Neural progenitor cell (in vitro differentiated cells): ENCODE measurements around the gene HIGD1C. TPM values are rescaled to one million over a fixed set of nuclear protein-coding genes. Genes with fewer than 3 reads are reported as not detected.

Source experiments
- DNase-seq: peaks from one replicate; pipeline ENCODE4 v3.0.0-alpha.2; 2016; ENCODE audit warnings: low spot score
- H2AFZ ChIP-seq: fragments of 200-600 bp; sonication (generic); replicated peaks from 2 replicates; pipeline ENCODE4 v1.6.1; 2016; ENCODE audit warnings: antibody characterized with exemption
- H3F3A ChIP-seq: fragments of 200-600 bp; sonication (generic); 2 replicates; pipeline ENCODE4 v1.6.1; 2016; ENCODE audit warnings: antibody characterized with exemption, low read depth
- H3K27ac ChIP-seq: fragments of 200-600 bp; sonication (generic); 2 replicates; pipeline ENCODE4 v1.5.1; 2016; ENCODE audit warnings: mild to moderate bottlenecking
- H3K27me3 ChIP-seq: fragments of 200-600 bp; sonication (generic); 2 replicates; pipeline ENCODE4 v1.6.1; 2016; ENCODE audit warnings: mild to moderate bottlenecking, moderate library complexity
- H3K36me3 ChIP-seq: fragments of 200-600 bp; sonication (generic); 2 replicates; pipeline ENCODE4 v1.5.1; 2016
- H3K4me1 ChIP-seq: fragments of 200-600 bp; sonication (generic); 2 replicates; pipeline ENCODE4 v1.6.1; 2016; ENCODE audit warnings: mixed run types
- H3K4me2 ChIP-seq: fragments of 200-600 bp; sonication (generic); 2 replicates; pipeline ENCODE4 v1.6.1; 2016
- H3K4me3 ChIP-seq: fragments of 200-600 bp; sonication (generic); 2 replicates; pipeline ENCODE4 v1.5.1; 2016
- H3K79me2 ChIP-seq: fragments of 200-600 bp; sonication (generic); 2 replicates; pipeline ENCODE4 v1.6.1; 2016; ENCODE audit warnings: low read depth
- H3K9ac ChIP-seq: fragments of 200-600 bp; sonication (generic); 2 replicates; pipeline ENCODE4 v1.6.1; 2016
- H3K9me3 ChIP-seq: fragments of 200-600 bp; sonication (generic); 2 replicates; pipeline ENCODE4 v1.5.1; 2016; ENCODE audit warnings: low read depth
- H4K20me1 ChIP-seq: fragments of 200-600 bp; sonication (generic); 2 replicates; pipeline ENCODE4 v1.6.1; 2016; ENCODE audit warnings: low read depth
- H3K27ac Mint-ChIP-seq: 3 replicates; pipeline ENCODE4 v1.8.0; 2021; ENCODE audit warnings: mixed read lengths
- H3K27me3 Mint-ChIP-seq: 2 replicates; pipeline ENCODE4 v1.8.0; 2022; ENCODE audit warnings: low read depth, mild to moderate bottlenecking, inconsistent platforms, moderate library complexity, mixed read lengths; ENCODE audit not compliant: insufficient read depth
- H3K36me3 Mint-ChIP-seq: 3 replicates; pipeline ENCODE4 v1.8.0; 2021; ENCODE audit warnings: mixed read lengths
- H3K4me1 Mint-ChIP-seq: 3 replicates; pipeline ENCODE4 v1.8.0; 2021; ENCODE audit warnings: mixed read lengths
- H3K4me3 Mint-ChIP-seq: 3 replicates; pipeline ENCODE4 v1.8.0; 2021; ENCODE audit warnings: mild to moderate bottlenecking, moderate library complexity, mixed read lengths
- H3K9me3 Mint-ChIP-seq: 3 replicates; pipeline ENCODE4 v1.8.0; 2020; ENCODE audit warnings: mixed read lengths
- EZH2 ChIP-seq: fragments of 200-600 bp; sonication (generic); IDR thresholded peaks from 2 replicates; pipeline ENCODE4 v1.6.1; 2017; ENCODE audit warnings: antibody characterized with exemption, mild to moderate bottlenecking, moderate library complexity
- EZH2phosphoT487 ChIP-seq: fragments of 200-600 bp; sonication (generic); IDR thresholded peaks from 2 replicates; pipeline ENCODE4 v1.6.1; 2017; ENCODE audit warnings: antibody characterized with exemption
- total RNA-seq: library from RNA; depleted of rRNA; stranded (reverse); fragments of >200 nt; gene quantifications from 2 replicates; pipeline ENCODE4 v1.2.3, GENCODE V29; 2015; ENCODE audit warnings: low replicate concordance
- TF ChIP-seq, protein P1 (sequence below): fragments of 200-600 bp; sonication (generic); IDR thresholded peaks from 2 replicates; pipeline ENCODE4 v1.5.1; 2017; ENCODE audit warnings: antibody characterized with exemption, mild to moderate bottlenecking

HIGD1C gene
- total RNA-seq, 1 donor from 2014 or later = not detected

DNA sequence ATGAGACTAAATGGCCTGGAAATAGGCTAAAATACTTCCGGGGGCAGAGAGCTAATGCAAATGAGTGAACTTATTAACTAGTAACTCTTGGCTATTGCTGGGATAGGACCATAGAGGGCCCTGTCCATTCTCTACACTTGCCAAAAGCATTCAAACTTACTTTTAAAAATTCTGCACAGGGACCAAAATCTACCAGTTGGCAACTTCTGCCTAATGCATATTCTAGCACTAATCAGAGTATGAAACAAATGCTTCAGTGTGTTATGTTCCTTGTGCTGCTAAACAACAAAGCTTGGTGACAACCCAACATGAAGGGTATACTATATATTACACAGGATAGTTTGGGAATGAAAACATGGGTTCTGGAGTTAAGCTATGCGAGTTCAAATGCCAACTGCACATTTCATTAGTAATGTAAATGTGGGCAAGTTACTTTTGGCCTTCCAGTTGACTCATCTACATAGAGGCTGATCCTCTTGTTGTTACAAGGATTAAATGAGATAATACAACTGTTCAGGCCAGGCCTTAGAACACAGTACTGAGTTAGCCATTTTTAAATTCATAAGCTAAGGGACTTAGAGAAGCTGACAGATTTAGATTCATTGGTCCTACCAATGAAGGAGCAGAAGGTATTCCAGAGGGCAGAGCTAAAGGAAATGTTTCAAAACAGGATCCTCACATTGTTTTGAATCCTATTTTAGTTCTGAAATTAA is 32.4 kb downstream of the HIGD1C start:
- no peaks in the 10 kb centered on the region for H3K79me2 ChIP-seq
- H3K36me3 ChIP-seq = no peaks in the 10 kb centered on the region
- Mint-ChIP-seq H3K36me3 (peaks cover 7% of the 10 kb centered on the region), H3K4me3 (no peak overlapping the region), H3K4me1 (peaks cover 6% of the 10 kb centered on the region), H3K27me3 (no peaks in the 10 kb centered on the region), H3K27ac (no peak overlapping the region), H3K9me3 (no peaks in the 10 kb centered on the region)
- H3F3A ChIP-seq = peaks cover 11% of the 10 kb centered on the region
- H4K20me1 ChIP-seq = peaks cover 3% of the 10 kb centered on the region
- no peaks in the 10 kb centered on the region for H3K27me3 ChIP-seq
- TF ChIP-seq, protein P1, sequence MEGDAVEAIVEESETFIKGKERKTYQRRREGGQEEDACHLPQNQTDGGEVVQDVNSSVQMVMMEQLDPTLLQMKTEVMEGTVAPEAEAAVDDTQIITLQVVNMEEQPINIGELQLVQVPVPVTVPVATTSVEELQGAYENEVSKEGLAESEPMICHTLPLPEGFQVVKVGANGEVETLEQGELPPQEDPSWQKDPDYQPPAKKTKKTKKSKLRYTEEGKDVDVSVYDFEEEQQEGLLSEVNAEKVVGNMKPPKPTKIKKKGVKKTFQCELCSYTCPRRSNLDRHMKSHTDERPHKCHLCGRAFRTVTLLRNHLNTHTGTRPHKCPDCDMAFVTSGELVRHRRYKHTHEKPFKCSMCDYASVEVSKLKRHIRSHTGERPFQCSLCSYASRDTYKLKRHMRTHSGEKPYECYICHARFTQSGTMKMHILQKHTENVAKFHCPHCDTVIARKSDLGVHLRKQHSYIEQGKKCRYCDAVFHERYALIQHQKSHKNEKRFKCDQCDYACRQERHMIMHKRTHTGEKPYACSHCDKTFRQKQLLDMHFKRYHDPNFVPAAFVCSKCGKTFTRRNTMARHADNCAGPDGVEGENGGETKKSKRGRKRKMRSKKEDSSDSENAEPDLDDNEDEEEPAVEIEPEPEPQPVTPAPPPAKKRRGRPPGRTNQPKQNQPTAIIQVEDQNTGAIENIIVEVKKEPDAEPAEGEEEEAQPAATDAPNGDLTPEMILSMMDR = no peak
- TF ChIP-seq EZH2phosphoT487 (no peak), EZH2 (no peak)
- no peak overlapping the region for H3K4me3 ChIP-seq
- no peaks in the 10 kb centered on the region for H3K9me3 ChIP-seq
- DNase-seq = no peak
- no peak overlapping the region for H3K9ac ChIP-seq
- no peaks in the 10 kb centered on the region for H3K4me1 ChIP-seq
- H3K27ac ChIP-seq = no peak overlapping the region
- no peak overlapping the region for H2AFZ ChIP-seq
- H3K4me2 ChIP-seq = no peak overlapping the region

DNA sequence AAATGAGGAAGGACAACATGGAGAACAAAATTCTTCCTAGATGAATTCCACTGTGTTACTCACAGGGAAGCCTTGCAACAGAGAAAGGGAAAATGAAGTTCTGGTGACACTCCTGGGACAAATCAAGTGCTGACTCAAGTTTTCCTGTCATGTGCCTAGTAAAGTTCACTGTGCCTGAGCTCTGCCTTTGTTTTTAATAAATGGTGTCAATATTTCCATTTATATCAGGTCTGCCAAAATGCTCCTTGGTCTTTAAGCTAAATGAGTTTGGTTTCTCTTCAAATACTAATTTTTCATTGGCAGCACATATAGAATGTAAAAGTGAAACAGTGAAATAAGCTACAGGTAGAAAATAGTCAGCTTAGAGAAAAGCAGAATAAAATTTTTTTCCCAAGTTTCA is 33.0 kb downstream of the HIGD1C start:
- Mint-ChIP-seq H3K9me3 (no peaks in the 10 kb centered on the region), H3K27ac (no peak overlapping the region), H3K27me3 (no peaks in the 10 kb centered on the region), H3K36me3 (peaks cover 8% of the 10 kb centered on the region), H3K4me3 (no peak overlapping the region), H3K4me1 (peaks cover 6% of the 10 kb centered on the region)
- H2AFZ ChIP-seq = no peak overlapping the region
- H3K9ac ChIP-seq = no peak overlapping the region
- no peaks in the 10 kb centered on the region for H3K27me3 ChIP-seq
- H3K4me1 ChIP-seq = no peaks in the 10 kb centered on the region
- no peak for TF ChIP-seq EZH2
- no peaks in the 10 kb centered on the region for H3K79me2 ChIP-seq
- no peak for DNase-seq
- no peak overlapping the region for H3K4me3 ChIP-seq
- H3K9me3 ChIP-seq = no peaks in the 10 kb centered on the region
- peaks cover 11% of the 10 kb centered on the region for H3F3A ChIP-seq
- no peak overlapping the region for H3K4me2 ChIP-seq
- no peaks in the 10 kb centered on the region for H3K36me3 ChIP-seq
- H3K27ac ChIP-seq = no peak overlapping the region
- peaks cover 3% of the 10 kb centered on the region for H4K20me1 ChIP-seq

DNA sequence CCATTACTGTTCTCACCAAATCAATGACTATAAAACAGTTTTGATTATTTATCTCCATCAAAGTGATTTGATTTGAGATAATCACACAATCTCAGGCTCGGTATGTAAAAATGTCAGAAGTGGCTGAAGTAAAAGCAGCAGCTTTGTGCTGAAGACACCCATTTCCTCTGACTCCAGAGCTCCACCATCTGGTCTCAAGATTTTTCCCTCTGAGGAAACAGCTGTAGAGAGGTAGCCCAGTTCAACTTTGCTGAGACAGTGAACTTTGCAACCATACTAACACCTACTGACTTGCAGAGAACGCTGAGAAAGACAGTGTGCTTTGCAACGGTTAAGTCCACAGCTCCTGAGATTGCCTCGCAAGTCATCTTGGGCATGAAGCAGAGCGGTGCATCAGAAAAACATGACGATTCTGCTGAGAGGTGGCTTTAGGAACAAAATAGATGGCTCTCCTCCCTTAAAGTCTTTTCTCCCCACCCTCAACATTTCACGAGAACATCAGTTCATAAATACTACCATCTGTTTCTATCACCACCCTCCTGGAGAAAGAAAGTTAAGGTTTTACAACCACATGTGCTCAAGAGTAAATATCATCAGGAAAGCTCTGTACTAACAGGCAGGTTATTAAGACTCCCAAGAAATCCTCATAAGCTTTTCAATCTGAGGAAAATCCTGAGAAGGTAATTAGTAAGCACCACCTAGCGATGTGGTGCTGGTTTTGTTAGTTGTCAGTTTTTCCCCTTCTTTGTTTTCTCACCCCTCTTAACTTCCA is 34.8 kb downstream of the HIGD1C start:
- H3K79me2 ChIP-seq = no peaks in the 10 kb centered on the region
- H3K9ac ChIP-seq = no peak overlapping the region
- H3F3A ChIP-seq = peaks cover 11% of the 10 kb centered on the region
- no peak overlapping the region for H3K4me2 ChIP-seq
- Mint-ChIP-seq H3K36me3 (peaks cover 20% of the 10 kb centered on the region), H3K4me3 (no peak overlapping the region), H3K9me3 (no peaks in the 10 kb centered on the region), H3K27me3 (peaks cover 2% of the 10 kb centered on the region), H3K4me1 (peaks cover under 1% of the 10 kb centered on the region), H3K27ac (peak overlapping the region; percentile 11)
- H3K27me3 ChIP-seq = no peaks in the 10 kb centered on the region
- H3K36me3 ChIP-seq = no peaks in the 10 kb centered on the region
- no peak overlapping the region for H3K27ac ChIP-seq
- H3K9me3 ChIP-seq = no peaks in the 10 kb centered on the region
- no peaks in the 10 kb centered on the region for H3K4me1 ChIP-seq
- no peak overlapping the region for H3K4me3 ChIP-seq
- peaks cover 3% of the 10 kb centered on the region for H4K20me1 ChIP-seq
- TF ChIP-seq, protein P1 = peak; percentile 57
- TF ChIP-seq EZH2phosphoT487 = no peak
- TF ChIP-seq EZH2 = no peak
- H2AFZ ChIP-seq = no peak overlapping the region
- DNase-seq = peak; percentile 50

DNA sequence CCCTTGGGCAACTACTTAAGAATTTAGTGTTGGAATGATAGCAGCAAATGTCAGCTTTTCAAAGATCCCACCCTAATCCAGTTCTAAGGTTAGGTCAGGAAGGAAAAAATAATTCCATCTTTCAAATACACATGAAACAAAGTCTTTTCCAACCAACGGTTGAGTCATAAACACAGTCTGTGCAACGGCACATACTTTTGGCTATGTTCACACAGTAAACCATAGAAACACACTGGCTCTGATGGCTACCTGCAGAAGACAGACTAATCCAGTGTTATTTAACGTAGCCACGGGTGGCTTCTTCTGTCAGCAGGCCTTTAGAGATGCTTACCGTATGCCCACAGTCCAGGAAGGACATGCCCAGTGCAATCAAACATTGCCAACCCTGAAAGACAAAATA is 35.7 kb downstream of the HIGD1C start:
- Mint-ChIP-seq H3K36me3 (peaks cover 21% of the 10 kb centered on the region), H3K27me3 (peaks cover 2% of the 10 kb centered on the region), H3K27ac (no peak overlapping the region), H3K4me1 (no peaks in the 10 kb centered on the region), H3K9me3 (no peaks in the 10 kb centered on the region), H3K4me3 (no peak overlapping the region)
- Histone ChIP-seq H3K79me2 (no peaks in the 10 kb centered on the region), H3K9me3 (no peaks in the 10 kb centered on the region), H3K36me3 (no peaks in the 10 kb centered on the region), H3F3A (peaks cover 11% of the 10 kb centered on the region), H2AFZ (no peak overlapping the region), H3K4me1 (no peaks in the 10 kb centered on the region), H3K9ac (no peak overlapping the region), H3K4me3 (no peak overlapping the region), H4K20me1 (peaks cover 3% of the 10 kb centered on the region), H3K4me2 (no peak overlapping the region), H3K27ac (no peak overlapping the region), H3K27me3 (no peaks in the 10 kb centered on the region)
- DNase-seq = no peak
- TF ChIP-seq, protein P1 = no peak
- TF ChIP-seq EZH2 = no peak
- TF ChIP-seq EZH2phosphoT487 = no peak
